Muscle of leg (tissue), 11 donors: ENCODE data around the gene SLC35E1. TPM values are rescaled to one million over a fixed set of nuclear protein-coding genes. Genes with fewer than 3 reads are reported as not detected.

ENCODE experiments used
- DNase-seq: peaks from one replicate; pipeline ENCODE4 v3.0.0; 2013
- H3K27ac ChIP-seq: one replicate; pipeline ENCODE4 v1.5.1; 2013; ENCODE audit warnings: mild to moderate bottlenecking, low read length, control low read depth
- H3K27me3 ChIP-seq: one replicate; pipeline ENCODE4 v1.6.1; 2013; ENCODE audit warnings: low read length; ENCODE audit not compliant: control insufficient read depth, insufficient read depth
- H3K36me3 ChIP-seq: one replicate; pipeline ENCODE4 v1.6.1; 2013; ENCODE audit warnings: low read length; ENCODE audit not compliant: control insufficient read depth, insufficient read depth
- H3K4me1 ChIP-seq: one replicate; pipeline ENCODE4 v1.6.1; 2013; ENCODE audit warnings: low read length; ENCODE audit not compliant: control insufficient read depth, insufficient read depth
- H3K4me3 ChIP-seq: one replicate; pipeline ENCODE4 v1.5.1; 2013; ENCODE audit warnings: low read length, control low read depth
- H3K9me3 ChIP-seq: replicated peaks from 2 replicates; pipeline ENCODE4 v1.6.1; 2013; ENCODE audit warnings: low read depth, low read length; ENCODE audit not compliant: control insufficient read depth
- WGBS: methylation state at CpG from one replicate; pipeline ENCODE4 v1.1.5; 2013; ENCODE audit warnings: missing lambda C conversion rate; ENCODE audit not compliant: insufficient coverage; 5-methylcytosine and 5-hydroxymethylcytosine counted together
- polyA plus RNA-seq, 8 donors: library from polyadenylated mRNA; unstranded; fragments of 120-200 nt; gene quantifications; one replicate each; pipeline versions ENCODE4 v1.2.1 to v1.2.3, GENCODE V29; 2013; ENCODE audit warnings: inconsistent platforms in 1 of 8, low replicate concordance in 1 of 8; ENCODE audit not compliant: insufficient read length in 8 of 8, insufficient read depth in 1 of 8
- total RNA-seq: library from RNA; stranded (reverse); fragments of 120-200 nt; gene quantifications from one replicate; pipeline ENCODE4 v1.2.4, GENCODE V29; 2013

SLC35E1 gene
- total and polyA plus RNA-seq, 9 donors = 16.1 to 34.7 (median 28.3) TPM

GRCh38 chr19:16613841-16614240 lies 41.6 kb upstream of the SLC35E1 start:
- 80% methylated on average over 2 of the region's 2 CpGs for WGBS
- Histone ChIP-seq H3K4me3 (no peak overlapping the region), H3K27ac (no peak overlapping the region), H3K36me3 (peaks cover 4% of the 10 kb centered on the region), H3K9me3 (no peaks in the 10 kb centered on the region), H3K27me3 (no peaks in the 10 kb centered on the region), H3K4me1 (peaks cover 16% of the 10 kb centered on the region)
- no peak for DNase-seq

- Histone ChIP-seq H3K27ac (no peak overlapping the region), H3K4me1 (peaks cover 10% of the 10 kb centered on the region)
- no CpG with 5 or more reads among the region's 3 CpGs for WGBS
Observed at GRCh38 chr19:16612636-16613035, 40.4 kb upstream of the SLC35E1 start.

GRCh38 chr19:16611121-16611520 lies 38.9 kb upstream of the SLC35E1 start:
- H3K27ac ChIP-seq = no peak overlapping the region
- no peak for DNase-seq
- peaks cover 11% of the 10 kb centered on the region for H3K4me1 ChIP-seq
- no peaks in the 10 kb centered on the region for H3K9me3 ChIP-seq
- no peaks in the 10 kb centered on the region for H3K27me3 ChIP-seq
- 100% methylated on average over 2 of the region's 6 CpGs for WGBS
- H3K4me3 ChIP-seq = no peak overlapping the region
- peaks cover 6% of the 10 kb centered on the region for H3K36me3 ChIP-seq

More at GRCh38 chr19:16612636-16613035, 40.4 kb upstream of the SLC35E1 start:
- Histone ChIP-seq H3K27me3 (no peaks in the 10 kb centered on the region), H3K9me3 (no peaks in the 10 kb centered on the region), H3K4me3 (no peak overlapping the region), H3K36me3 (peaks cover 4% of the 10 kb centered on the region)
- DNase-seq = no peak

GRCh38 chr19:16609511-16610200 lies 37.4 kb upstream of the SLC35E1 start:
- no peaks in the 10 kb centered on the region for H3K27me3 ChIP-seq
- peaks cover 2% of the 10 kb centered on the region for H3K36me3 ChIP-seq
- H3K9me3 ChIP-seq = no peaks in the 10 kb centered on the region
- no peak overlapping the region for H3K27ac ChIP-seq
- H3K4me3 ChIP-seq = no peak overlapping the region
- DNase-seq = no peak
- H3K4me1 ChIP-seq = peaks cover 21% of the 10 kb centered on the region
- 93% methylated on average over 3 of the region's 5 CpGs for WGBS

GRCh38 chr19:16608290-16608739 lies 36.1 kb upstream of the SLC35E1 start:
- DNase-seq = peak; percentile 49
- no peak overlapping the region for H3K4me3 ChIP-seq
- H3K36me3 ChIP-seq = peaks cover 2% of the 10 kb centered on the region
- peaks cover 21% of the 10 kb centered on the region for H3K4me1 ChIP-seq
- no peaks in the 10 kb centered on the region for H3K27me3 ChIP-seq
- H3K9me3 ChIP-seq = no peaks in the 10 kb centered on the region
- 100% methylated on average over 1 of the region's 1 CpG for WGBS
- no peak overlapping the region for H3K27ac ChIP-seq

- peaks cover 2% of the 10 kb centered on the region for H3K36me3 ChIP-seq
- H3K4me1 ChIP-seq = peaks cover 21% of the 10 kb centered on the region
- H3K9me3 ChIP-seq = no peaks in the 10 kb centered on the region
- no peaks in the 10 kb centered on the region for H3K27me3 ChIP-seq
- no peak overlapping the region for H3K27ac ChIP-seq
- no peak overlapping the region for H3K4me3 ChIP-seq
- WGBS = 76% methylated on average over 10 of the region's 12 CpGs
- no peak for DNase-seq
Observed at GRCh38 chr19:16607819-16608218, 35.6 kb upstream of the SLC35E1 start.

GRCh38 chr19:16605553-16605994 lies 33.4 kb upstream of the SLC35E1 start:
- H3K4me1 ChIP-seq = peaks cover 30% of the 10 kb centered on the region
- H3K4me3 ChIP-seq = no peak overlapping the region
- H3K27me3 ChIP-seq = no peaks in the 10 kb centered on the region
- peak overlapping the region; percentile 5 for H3K27ac ChIP-seq
- peak; percentile 48 for DNase-seq
- peaks cover 2% of the 10 kb centered on the region for H3K36me3 ChIP-seq
- 53% methylated on average over 8 of the region's 8 CpGs for WGBS
- H3K9me3 ChIP-seq = no peaks in the 10 kb centered on the region

GRCh38 chr19:16605115-16605514 lies 32.9 kb upstream of the SLC35E1 start:
- 86% methylated on average over 1 of the region's 3 CpGs for WGBS
- Histone ChIP-seq H3K27ac (no peak overlapping the region), H3K4me1 (peaks cover 35% of the 10 kb centered on the region), H3K9me3 (no peaks in the 10 kb centered on the region), H3K27me3 (no peaks in the 10 kb centered on the region), H3K36me3 (peaks cover 2% of the 10 kb centered on the region), H3K4me3 (no peak overlapping the region)
- no peak for DNase-seq

GRCh38 chr19:16604615-16605014 lies 32.4 kb upstream of the SLC35E1 start:
- Histone ChIP-seq H3K27ac (no peak overlapping the region), H3K4me1 (peaks cover 38% of the 10 kb centered on the region), H3K36me3 (peaks cover 2% of the 10 kb centered on the region), H3K9me3 (no peaks in the 10 kb centered on the region), H3K27me3 (no peaks in the 10 kb centered on the region), H3K4me3 (no peak overlapping the region)
- WGBS = 85% methylated on average over 4 of the region's 6 CpGs
- no peak for DNase-seq

GRCh38 chr19:16603090-16603489 lies 30.9 kb upstream of the SLC35E1 start:
- WGBS = 51% methylated on average over 2 of the region's 3 CpGs
- Histone ChIP-seq H3K27me3 (no peaks in the 10 kb centered on the region), H3K4me3 (no peak overlapping the region), H3K4me1 (peaks cover 45% of the 10 kb centered on the region), H3K27ac (no peak overlapping the region), H3K36me3 (peaks cover 2% of the 10 kb centered on the region), H3K9me3 (no peaks in the 10 kb centered on the region)
- no peak for DNase-seq
